HG03175 (cell line): ENCODE measurements around the gene HS6ST1.

Experiments
- ATAC-seq: cut with Tn5 transposase; IDR thresholded peaks from one replicate; pipeline ENCODE4 v1.9.1; 2021; ENCODE audit warnings: mild to moderate bottlenecking, moderate library complexity; ENCODE audit not compliant: unreplicated experiment

HS6ST1 gene

GRCh38 chr2:128322715-128323554 is 4.3 kb upstream of the HS6ST1 start:
- no peak for ATAC-seq

GRCh38 chr2:128321784-128322714 is 3.4 kb upstream of the HS6ST1 start:
- ATAC-seq: peak; percentile 47

GRCh38 chr2:128320906-128321771 is 2.5 kb upstream of the HS6ST1 start:
- no peak for ATAC-seq

GRCh38 chr2:128320192-128320905 is 1.7 kb upstream of the HS6ST1 start:
- ATAC-seq: no peak

GRCh38 chr2:128319631-128320191 is 1.0 kb upstream of the HS6ST1 start:
- ATAC-seq: no peak

- ATAC-seq: peak; percentile 16
Observed at GRCh38 chr2:128318245-128318644, 423 bp downstream of the HS6ST1 start.

GRCh38 chr2:128317899-128318225 is 806 bp downstream of the HS6ST1 start:
- peak; percentile 15 for ATAC-seq

- peak; percentile 50 for ATAC-seq
Observed at GRCh38 chr2:128317181-128317898, 1.3 kb downstream of the HS6ST1 start.

GRCh38 chr2:128316777-128317180 is 1.9 kb downstream of the HS6ST1 start:
- no peak for ATAC-seq

GRCh38 chr2:128315829-128316776 is 2.6 kb downstream of the HS6ST1 start:
- ATAC-seq: no peak

- ATAC-seq: no peak
Observed at GRCh38 chr2:128315122-128315828, 3.4 kb downstream of the HS6ST1 start.

- ATAC-seq: no peak
Observed at GRCh38 chr2:128314348-128315121, 4.1 kb downstream of the HS6ST1 start.

GRCh38 chr2:128313931-128314347 is 4.7 kb downstream of the HS6ST1 start:
- no peak for ATAC-seq

- ATAC-seq: no peak
Observed at GRCh38 chr2:128313091-128313836, 5.4 kb downstream of the HS6ST1 start.

- no peak for ATAC-seq
Observed at GRCh38 chr2:128312411-128312810, 6.3 kb downstream of the HS6ST1 start.

GRCh38 chr2:128311755-128312341 is 6.8 kb downstream of the HS6ST1 start:
- ATAC-seq: no peak
